ENCODE results near the gene NOS2.
"Not testable (repeated sequence)": the region's sequence is repeated elsewhere in the genome, so short reads cannot be mapped to it uniquely, and the experiment has no call there.

The NOS2 gene

GRCh38 chr17:27743281-27743885 is 56.9 kb downstream of the NOS2 start:
- TF ChIP-seq ZFX (IDR thresholded peaks at IDR 0.05) (no peak), CTCF (conservative IDR thresholded peaks at IDR 0.05) (no peak)
- H3K27ac ChIP-seq, result no peak overlapping the region

GRCh38 chr17:27741971-27742575 is 58.3 kb downstream of the NOS2 start:
- no peak overlapping the region for H3K27ac ChIP-seq
- TF ChIP-seq CTCF (conservative IDR thresholded peaks at IDR 0.05) (no peak), ZFX (IDR thresholded peaks at IDR 0.05) (no peak)

- TF ChIP-seq CTCF (conservative IDR thresholded peaks at IDR 0.05) (no peak), ZFX (IDR thresholded peaks at IDR 0.05) (no peak)
- no peak overlapping the region for H3K27ac ChIP-seq
Measured at GRCh38 chr17:27741361-27741861, 58.9 kb downstream of the NOS2 start.

GRCh38 chr17:27740541-27740940 is 59.8 kb downstream of the NOS2 start:
- H3K27ac ChIP-seq, result not testable (repeated sequence)

- TF ChIP-seq ZFX (IDR thresholded peaks at IDR 0.05) (no peak), CTCF (conservative IDR thresholded peaks at IDR 0.05) (no peak)
- no peak overlapping the region for H3K27ac ChIP-seq
Measured at GRCh38 chr17:27733773-27734172, 66.6 kb downstream of the NOS2 start.

- H3K27ac ChIP-seq, result not testable (repeated sequence)
Measured at GRCh38 chr17:27732746-27733145, 67.6 kb downstream of the NOS2 start.

- not testable (repeated sequence) for H3K27ac ChIP-seq
Measured at GRCh38 chr17:27725982-27726381, 74.3 kb downstream of the NOS2 start.

- TF ChIP-seq ZFX (IDR thresholded peaks at IDR 0.05) (no peak), CTCF (conservative IDR thresholded peaks at IDR 0.05) (no peak)
- no peak overlapping the region for H3K27ac ChIP-seq
Measured at GRCh38 chr17:27721797-27722196, 78.5 kb downstream of the NOS2 start.

Measured in C4-2B (cell line).